ENCODE data around the gene CNPY3. TPM values are rescaled to one million over a fixed set of nuclear protein-coding genes. Genes with fewer than 3 reads are reported as not detected.
A peak's percentile ranks its signal among the peaks of the same experiment; 100 is the strongest.

CNPY3 gene
- total and polyA plus RNA-seq, 8 donors, result 59.2 to 74.1 (median 66.2) TPM

DNA sequence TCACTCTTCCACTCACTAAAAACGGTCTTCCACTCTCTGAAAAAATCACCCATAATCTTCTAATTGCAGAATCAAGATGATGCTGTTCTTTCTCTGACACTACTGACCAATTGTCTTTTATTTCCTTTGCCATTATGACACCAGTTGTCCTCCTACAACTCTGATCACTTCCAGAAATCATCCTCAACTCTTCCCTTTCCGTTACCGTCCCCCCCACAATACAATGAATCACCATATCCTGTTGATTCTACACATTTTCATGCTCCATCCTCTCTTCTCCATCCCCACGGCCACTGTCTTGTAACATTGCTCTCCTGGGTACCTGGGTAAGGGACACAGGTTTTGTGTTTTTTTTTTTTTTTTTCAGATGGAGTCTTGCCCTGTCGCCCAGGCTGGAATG is 52.6 kb downstream of the CNPY3 start:
- TF ChIP-seq CTCF (IDR thresholded peaks at IDR 0.05), result no peak
- peaks cover 20 to 55% of the 10 kb centered on the region in 2 donors for H3K4me1 ChIP-seq
- intact Hi-C loops (cut with DNase I), result no loop called here
- H3K27ac ChIP-seq, result no peak overlapping the region
- H3K36me3 ChIP-seq, result no peaks in the 10 kb centered on the region
- no peak for ATAC-seq
- H3K9me3 ChIP-seq, result no peaks in the 10 kb centered on the region
- no peak for DNase-seq
- no peak overlapping the region for H3K4me3 ChIP-seq
- no peaks in the 10 kb centered on the region for H3K27me3 ChIP-seq

DNA sequence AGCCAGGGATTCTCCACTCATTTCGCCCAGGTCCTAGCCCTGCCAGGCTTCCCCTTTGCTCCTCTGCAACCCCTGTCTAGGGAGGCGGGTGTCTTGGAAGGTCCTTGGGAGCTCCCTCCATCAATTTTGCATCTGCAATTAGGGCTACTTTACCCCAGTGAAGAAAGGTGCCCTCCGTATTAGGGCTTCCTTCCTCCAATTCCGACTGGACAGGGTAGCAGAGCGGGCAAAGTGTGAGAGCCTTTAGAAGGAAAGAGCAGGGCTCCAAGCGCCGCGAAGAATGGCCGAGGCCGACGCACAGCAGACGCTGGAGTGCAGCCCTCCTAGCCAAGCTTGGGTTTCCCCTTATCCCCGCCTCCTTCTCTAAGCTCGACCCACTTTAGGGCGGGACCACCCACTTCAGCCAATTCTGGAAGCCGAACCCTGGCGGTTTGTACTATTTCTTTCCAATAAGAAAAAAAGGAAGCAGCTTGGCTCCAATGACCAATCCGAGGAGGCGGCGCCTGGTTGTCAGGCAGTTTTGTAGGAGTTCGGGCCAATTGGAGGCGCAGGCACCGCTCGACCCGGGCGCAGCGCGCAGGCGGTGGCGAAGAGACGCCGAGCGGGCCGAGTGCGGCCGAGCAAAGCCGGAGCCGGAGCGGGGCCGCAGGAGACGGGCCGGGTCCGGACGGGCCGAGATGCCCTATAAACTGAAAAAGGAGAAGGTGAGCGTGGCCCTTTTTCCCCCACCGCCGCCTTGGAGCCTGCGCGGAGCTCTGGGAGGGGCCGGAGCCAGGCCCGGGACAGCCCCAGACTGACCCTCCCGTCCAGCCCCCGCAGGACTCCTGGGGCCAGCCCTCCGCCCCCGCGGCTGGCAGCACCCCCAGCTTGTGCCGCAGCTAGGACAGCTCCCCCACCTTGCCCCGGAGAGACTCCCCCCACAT is 55.0 kb downstream of the CNPY3 start, which contains the start of gene PPP2R5D:
PPP2R5D (plus strand) TSS at position 570 of the 923 bp plus-strand sequence; CDS start at position 678, 108 bp downstream.
- peak in 1 of 2 donors; percentile 15 for TF ChIP-seq CTCF (IDR thresholded peaks at IDR 0.05)
- peaks cover 22 to 53% of the 10 kb centered on the region in 2 donors for H3K4me1 ChIP-seq
- H3K27me3 ChIP-seq, result no peaks in the 10 kb centered on the region
- peaks cover 0 to 4% of the 10 kb centered on the region in 2 donors for H3K36me3 ChIP-seq
- ATAC-seq (peak; percentile 96), DNase-seq (peak; percentile 95 to 98 (median 97))
- H3K4me3 ChIP-seq, result peak within 1 kb of the TSS; percentile 85 to 96
- intact Hi-C loops (cut with DNase I), result no loop called here
- no peaks in the 10 kb centered on the region for H3K9me3 ChIP-seq
- H3K27ac ChIP-seq, result peak within 1 kb of the TSS; percentile 69 to 87

- intact Hi-C loops (cut with DNase I), result no loop called here
- DNase-seq, result peak in 2 of 4 donors; percentile 38 to 55
Measured at GRCh38 chr6:42984924-42985475, 55.7 kb downstream of the CNPY3 start.

DNA sequence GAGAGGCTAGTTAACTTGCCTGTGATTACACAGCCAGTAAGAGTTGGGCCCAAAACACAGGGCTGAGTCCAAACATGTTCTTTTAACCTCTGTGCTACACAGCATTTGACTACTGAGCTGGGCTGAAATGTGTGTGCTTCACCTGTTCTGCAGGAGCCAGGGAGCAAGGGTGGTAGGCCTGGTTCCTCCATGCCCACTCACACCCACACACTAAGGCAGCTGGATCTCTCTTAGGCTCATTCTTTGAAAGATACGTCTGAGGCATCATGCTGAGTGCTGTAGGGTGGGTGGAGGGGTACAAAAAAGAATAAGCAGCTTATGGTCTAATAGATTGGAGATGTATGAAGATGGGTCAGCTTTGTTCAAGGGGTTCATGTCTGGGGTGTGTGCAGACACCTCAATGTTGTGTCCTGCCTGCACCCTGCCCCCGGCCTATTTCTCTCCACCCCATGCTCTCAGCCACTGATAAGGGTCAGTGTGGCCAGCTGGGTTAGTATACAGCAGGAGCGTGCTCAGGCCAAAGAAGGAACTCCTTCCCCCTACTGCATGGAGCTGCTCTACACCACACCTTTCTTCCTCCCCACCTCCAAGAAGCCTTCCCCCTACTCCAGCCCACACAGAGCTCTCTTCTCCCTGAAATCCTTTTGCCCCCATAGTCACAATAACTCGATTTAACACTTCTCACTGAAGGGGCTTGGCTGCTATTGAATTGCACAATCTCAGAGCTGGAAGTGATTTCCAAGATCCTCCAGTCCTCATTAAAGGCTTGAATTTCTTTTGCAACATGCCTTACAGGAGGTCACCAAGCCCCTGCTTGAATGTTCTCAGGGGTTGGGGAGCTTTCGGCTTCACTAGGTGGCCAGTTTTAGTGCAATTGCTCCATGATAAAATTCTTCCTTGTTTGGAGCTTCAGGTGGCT is 58.5 kb downstream of the CNPY3 start:
- peak in 2 of 4 donors; percentile 20 to 35 for DNase-seq
- H3K36me3 ChIP-seq, result peaks cover 0 to 30% of the 10 kb centered on the region in 2 donors
- intact Hi-C loops (cut with DNase I), result no loop called here
- no peak overlapping the region for H3K27ac ChIP-seq
- H3K4me3 ChIP-seq, result no peak overlapping the region
- no peaks in the 10 kb centered on the region for H3K27me3 ChIP-seq
- peaks cover 17 to 44% of the 10 kb centered on the region in 2 donors for H3K4me1 ChIP-seq
- H3K9me3 ChIP-seq, result no peaks in the 10 kb centered on the region
- TF ChIP-seq CTCF (IDR thresholded peaks at IDR 0.05), result no peak
- ATAC-seq, result no peak

More at GRCh38 chr6:42984924-42985475, 55.7 kb downstream of the CNPY3 start:
- Histone ChIP-seq H3K36me3 (peaks cover 0 to 10% of the 10 kb centered on the region in 2 donors), H3K4me3 (peak overlapping the region; percentile 85 to 96), H3K4me1 (peaks cover 17 to 46% of the 10 kb centered on the region in 2 donors), H3K27ac (peak overlapping the region; percentile 69 to 87), H3K9me3 (no peaks in the 10 kb centered on the region), H3K27me3 (no peaks in the 10 kb centered on the region)
- TF ChIP-seq CTCF (IDR thresholded peaks at IDR 0.05), result no peak
- ATAC-seq, result peak; percentile 6

Data from left lung (tissue), 10 donors.